Testis (tissue), 2 donors: ENCODE results near the gene MAPK6.

Experiments
- POLR2A ChIP-seq: fragments of 450-650 bp; IDR thresholded peaks from one replicate; pipeline ENCODE4 v1.6.1; 2017; ENCODE audit warnings: antibody characterized with exemption, mild to moderate bottlenecking, moderate library complexity
- TF ChIP-seq, protein P1 (sequence below), 3 experiments: fragments of 450-650 bp in 2 of 3; fragments of 200-600 bp in 1 of 3; sonication (generic) in 1 of 3; IDR thresholded peaks; one replicate each; pipeline ENCODE4 v1.5.1; 2016 to 2019; ENCODE audit warnings: antibody characterized with exemption in 3 of 3, mild to moderate bottlenecking in 2 of 3, moderate library complexity in 1 of 3

GRCh38 chr15:52005748-52006701, 13.0 kb upstream of the MAPK6 start:
- no peak for TF ChIP-seq POLR2A
- TF ChIP-seq, protein P1, sequence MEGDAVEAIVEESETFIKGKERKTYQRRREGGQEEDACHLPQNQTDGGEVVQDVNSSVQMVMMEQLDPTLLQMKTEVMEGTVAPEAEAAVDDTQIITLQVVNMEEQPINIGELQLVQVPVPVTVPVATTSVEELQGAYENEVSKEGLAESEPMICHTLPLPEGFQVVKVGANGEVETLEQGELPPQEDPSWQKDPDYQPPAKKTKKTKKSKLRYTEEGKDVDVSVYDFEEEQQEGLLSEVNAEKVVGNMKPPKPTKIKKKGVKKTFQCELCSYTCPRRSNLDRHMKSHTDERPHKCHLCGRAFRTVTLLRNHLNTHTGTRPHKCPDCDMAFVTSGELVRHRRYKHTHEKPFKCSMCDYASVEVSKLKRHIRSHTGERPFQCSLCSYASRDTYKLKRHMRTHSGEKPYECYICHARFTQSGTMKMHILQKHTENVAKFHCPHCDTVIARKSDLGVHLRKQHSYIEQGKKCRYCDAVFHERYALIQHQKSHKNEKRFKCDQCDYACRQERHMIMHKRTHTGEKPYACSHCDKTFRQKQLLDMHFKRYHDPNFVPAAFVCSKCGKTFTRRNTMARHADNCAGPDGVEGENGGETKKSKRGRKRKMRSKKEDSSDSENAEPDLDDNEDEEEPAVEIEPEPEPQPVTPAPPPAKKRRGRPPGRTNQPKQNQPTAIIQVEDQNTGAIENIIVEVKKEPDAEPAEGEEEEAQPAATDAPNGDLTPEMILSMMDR (IDR thresholded peaks at IDR 0.05): no peak
